Measurements from ENCODE around the gene USP17L22. TPM values are rescaled to one million over a fixed set of nuclear protein-coding genes. Genes with fewer than 3 reads are reported as not detected.
"Not testable (repeated sequence)": the region's sequence is repeated elsewhere in the genome, so short reads cannot be mapped to it uniquely, and the experiment has no call there.

The USP17L22 gene, protein sequence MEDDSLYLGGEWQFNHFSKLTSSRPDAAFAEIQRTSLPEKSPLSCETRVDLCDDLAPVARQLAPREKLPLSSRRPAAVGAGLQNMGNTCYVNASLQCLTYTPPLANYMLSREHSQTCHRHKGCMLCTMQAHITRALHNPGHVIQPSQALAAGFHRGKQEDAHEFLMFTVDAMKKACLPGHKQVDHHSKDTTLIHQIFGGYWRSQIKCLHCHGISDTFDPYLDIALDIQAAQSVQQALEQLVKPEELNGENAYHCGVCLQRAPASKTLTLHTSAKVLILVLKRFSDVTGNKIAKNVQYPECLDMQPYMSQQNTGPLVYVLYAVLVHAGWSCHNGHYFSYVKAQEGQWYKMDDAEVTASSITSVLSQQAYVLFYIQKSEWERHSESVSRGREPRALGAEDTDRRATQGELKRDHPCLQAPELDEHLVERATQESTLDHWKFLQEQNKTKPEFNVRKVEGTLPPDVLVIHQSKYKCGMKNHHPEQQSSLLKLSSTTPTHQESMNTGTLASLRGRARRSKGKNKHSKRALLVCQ
- total RNA-seq (not detected), polyA plus RNA-seq (not detected)

DNA sequence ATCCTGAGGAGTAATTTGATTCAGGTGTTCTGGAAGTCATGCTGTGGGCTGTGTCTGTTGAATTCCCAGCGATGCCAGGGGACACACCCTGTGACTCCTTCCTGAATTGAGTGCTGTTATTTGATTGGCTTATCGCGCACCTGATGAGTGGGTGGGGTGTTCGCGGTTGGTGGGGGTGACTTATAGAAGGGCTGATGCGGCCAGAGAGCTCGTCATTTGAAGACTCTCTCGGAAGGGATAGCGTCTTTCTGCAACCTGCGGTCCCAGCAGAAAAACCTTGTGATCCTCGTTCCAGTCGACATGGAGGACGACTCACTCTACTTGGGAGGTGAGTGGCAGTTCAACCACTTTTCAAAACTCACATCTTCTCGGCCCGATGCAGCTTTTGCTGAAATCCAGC is at the start of gene USP17L22:
USP17L22 (plus strand) TSS at position 301 of the 400 bp plus-strand sequence; CDS start at position 301, 0 bp downstream.
- H3K36me3 Mint-ChIP-seq; DNase-seq; H3K27me3 Mint-ChIP-seq; ATAC-seq (ENCODE audit: low read depth in 2 of 2); H3K9me3 ChIP-seq (ENCODE audit: control insufficient read depth in 2 of 2, low read length in 2 of 2); H3K36me3 ChIP-seq (ENCODE audit: control insufficient read depth, insufficient read depth, low read length); H3K27ac ChIP-seq (ENCODE audit: insufficient read depth, low read length, poor library complexity, severe bottlenecking); H3K4me3 ChIP-seq (ENCODE audit: low read depth, low read length); H3K9me3 Mint-ChIP-seq; H3K27me3 ChIP-seq (ENCODE audit: control insufficient read depth, insufficient read depth, low read length); H3K4me1 Mint-ChIP-seq; H3K4me1 ChIP-seq (ENCODE audit: control insufficient read depth, insufficient read depth, low read length, poor library complexity, severe bottlenecking); H3K27ac Mint-ChIP-seq; H3K4me3 Mint-ChIP-seq: not testable (repeated sequence)

DNA sequence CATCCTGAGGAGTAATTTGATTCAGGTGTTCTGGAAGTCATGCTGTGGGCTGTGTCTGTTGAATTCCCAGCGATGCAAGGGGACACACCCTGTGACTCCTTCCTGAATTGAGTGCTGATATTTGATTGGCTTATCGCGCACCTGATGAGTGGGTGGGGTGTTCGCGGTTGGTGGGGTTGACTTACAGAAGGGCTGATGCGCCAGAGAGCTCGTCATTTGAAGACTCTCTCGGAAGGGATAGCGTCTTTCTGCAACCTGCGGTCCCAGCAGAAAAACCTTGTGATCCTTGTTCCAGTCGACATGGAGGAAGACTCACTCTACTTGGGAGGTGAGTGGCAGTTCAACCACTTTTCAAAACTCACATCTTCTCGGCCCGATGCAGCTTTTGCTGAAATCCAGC is 47.6 kb upstream of the USP17L22 start, which contains the start of gene USP17L12:
USP17L12 (plus strand) TSS at position 301 of the 400 bp plus-strand sequence; CDS start at position 301, 0 bp downstream.
- H3K27me3 Mint-ChIP-seq; H3K36me3 Mint-ChIP-seq; H3K9me3 ChIP-seq (ENCODE audit: control insufficient read depth in 2 of 2, low read length in 2 of 2); ATAC-seq (ENCODE audit: low read depth in 2 of 2); H3K27me3 ChIP-seq (ENCODE audit: control insufficient read depth, insufficient read depth, low read length); H3K27ac Mint-ChIP-seq; H3K4me1 Mint-ChIP-seq; H3K36me3 ChIP-seq (ENCODE audit: control insufficient read depth, insufficient read depth, low read length); DNase-seq; H3K27ac ChIP-seq (ENCODE audit: insufficient read depth, low read length, poor library complexity, severe bottlenecking); H3K4me3 ChIP-seq (ENCODE audit: low read depth, low read length); H3K4me1 ChIP-seq (ENCODE audit: control insufficient read depth, insufficient read depth, low read length, poor library complexity, severe bottlenecking); H3K9me3 Mint-ChIP-seq; H3K4me3 Mint-ChIP-seq: not testable (repeated sequence)

DNA sequence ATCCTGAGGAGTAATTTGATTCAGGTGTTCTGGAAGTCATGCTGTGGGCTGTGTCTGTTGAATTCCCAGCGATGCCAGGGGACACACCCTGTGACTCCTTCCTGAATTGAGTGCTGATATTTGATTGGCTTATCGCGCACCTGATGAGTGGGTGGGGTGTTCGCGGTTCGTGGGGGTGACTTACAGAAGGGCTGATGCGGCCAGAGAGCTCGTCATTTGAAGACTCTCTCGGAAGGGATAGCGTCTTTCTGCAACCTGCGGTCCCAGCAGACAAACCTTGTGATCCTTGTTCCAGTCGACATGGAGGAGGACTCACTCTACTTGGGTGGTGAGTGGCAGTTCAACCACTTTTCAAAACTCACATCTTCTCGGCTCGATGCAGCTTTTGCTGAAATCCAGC is 42.8 kb upstream of the USP17L22 start, which contains the start of gene USP17L13:
USP17L13 (plus strand) TSS at position 301 of the 400 bp plus-strand sequence; CDS start at position 301, 0 bp downstream.
- not testable (repeated sequence) for H3K9me3 Mint-ChIP-seq; H3K27me3 ChIP-seq (ENCODE audit: control insufficient read depth, insufficient read depth, low read length); H3K36me3 ChIP-seq (ENCODE audit: control insufficient read depth, insufficient read depth, low read length); H3K27ac ChIP-seq (ENCODE audit: insufficient read depth, low read length, poor library complexity, severe bottlenecking); H3K36me3 Mint-ChIP-seq; H3K9me3 ChIP-seq (ENCODE audit: control insufficient read depth in 2 of 2, low read length in 2 of 2); H3K27me3 Mint-ChIP-seq; H3K27ac Mint-ChIP-seq; DNase-seq; H3K4me3 ChIP-seq (ENCODE audit: low read depth, low read length); H3K4me1 Mint-ChIP-seq; ATAC-seq (ENCODE audit: low read depth in 2 of 2); H3K4me1 ChIP-seq (ENCODE audit: control insufficient read depth, insufficient read depth, low read length, poor library complexity, severe bottlenecking); H3K4me3 Mint-ChIP-seq

DNA sequence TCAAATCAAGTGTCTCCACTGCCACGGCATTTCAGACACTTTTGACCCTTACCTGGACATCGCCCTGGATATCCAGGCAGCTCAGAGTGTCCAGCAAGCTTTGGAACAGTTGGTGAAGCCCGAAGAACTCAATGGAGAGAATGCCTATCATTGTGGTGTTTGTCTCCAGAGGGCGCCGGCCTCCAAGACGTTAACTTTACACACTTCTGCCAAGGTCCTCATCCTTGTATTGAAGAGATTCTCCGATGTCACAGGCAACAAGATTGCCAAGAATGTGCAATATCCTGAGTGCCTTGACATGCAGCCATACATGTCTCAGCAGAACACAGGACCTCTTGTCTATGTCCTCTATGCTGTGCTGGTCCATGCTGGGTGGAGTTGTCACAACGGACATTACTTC is 37.2 kb upstream of the USP17L22 start:
- DNase-seq; H3K4me3 Mint-ChIP-seq; H3K27me3 Mint-ChIP-seq; H3K9me3 Mint-ChIP-seq; H3K4me3 ChIP-seq (ENCODE audit: low read depth, low read length); H3K4me1 ChIP-seq (ENCODE audit: control insufficient read depth, insufficient read depth, low read length, poor library complexity, severe bottlenecking); H3K9me3 ChIP-seq (ENCODE audit: control insufficient read depth in 2 of 2, low read length in 2 of 2); H3K36me3 ChIP-seq (ENCODE audit: control insufficient read depth, insufficient read depth, low read length); ATAC-seq (ENCODE audit: low read depth in 2 of 2); H3K27ac Mint-ChIP-seq; H3K4me1 Mint-ChIP-seq; H3K27me3 ChIP-seq (ENCODE audit: control insufficient read depth, insufficient read depth, low read length); H3K36me3 Mint-ChIP-seq; H3K27ac ChIP-seq (ENCODE audit: insufficient read depth, low read length, poor library complexity, severe bottlenecking): not testable (repeated sequence)

DNA sequence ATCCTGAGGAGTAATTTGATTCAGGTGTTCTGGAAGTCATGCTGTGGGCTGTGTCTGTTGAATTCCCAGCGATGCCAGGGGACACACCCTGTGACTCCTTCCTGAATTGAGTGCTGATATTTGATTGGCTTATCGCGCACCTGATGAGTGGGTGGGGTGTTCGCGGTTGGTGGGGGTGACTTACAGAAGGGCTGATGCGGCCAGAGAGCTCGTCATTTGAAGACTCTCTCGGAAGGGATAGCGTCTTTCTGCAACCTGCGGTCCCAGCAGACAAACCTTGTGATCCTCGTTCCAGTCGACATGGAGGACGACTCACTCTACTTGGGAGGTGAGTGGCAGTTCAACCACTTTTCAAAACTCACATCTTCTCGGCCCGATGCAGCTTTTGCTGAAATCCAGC is 33.3 kb upstream of the USP17L22 start, which contains the start of gene USP17L15:
USP17L15 (plus strand) TSS at position 301 of the 400 bp plus-strand sequence; CDS start at position 301, 0 bp downstream.
- not testable (repeated sequence) for H3K9me3 Mint-ChIP-seq; H3K9me3 ChIP-seq (ENCODE audit: control insufficient read depth in 2 of 2, low read length in 2 of 2); H3K4me1 Mint-ChIP-seq; DNase-seq; H3K27ac Mint-ChIP-seq; H3K36me3 ChIP-seq (ENCODE audit: control insufficient read depth, insufficient read depth, low read length); H3K4me3 Mint-ChIP-seq; H3K4me3 ChIP-seq (ENCODE audit: low read depth, low read length); ATAC-seq (ENCODE audit: low read depth in 2 of 2); H3K27me3 Mint-ChIP-seq; H3K27ac ChIP-seq (ENCODE audit: insufficient read depth, low read length, poor library complexity, severe bottlenecking); H3K27me3 ChIP-seq (ENCODE audit: control insufficient read depth, insufficient read depth, low read length); H3K36me3 Mint-ChIP-seq; H3K4me1 ChIP-seq (ENCODE audit: control insufficient read depth, insufficient read depth, low read length, poor library complexity, severe bottlenecking)

DNA sequence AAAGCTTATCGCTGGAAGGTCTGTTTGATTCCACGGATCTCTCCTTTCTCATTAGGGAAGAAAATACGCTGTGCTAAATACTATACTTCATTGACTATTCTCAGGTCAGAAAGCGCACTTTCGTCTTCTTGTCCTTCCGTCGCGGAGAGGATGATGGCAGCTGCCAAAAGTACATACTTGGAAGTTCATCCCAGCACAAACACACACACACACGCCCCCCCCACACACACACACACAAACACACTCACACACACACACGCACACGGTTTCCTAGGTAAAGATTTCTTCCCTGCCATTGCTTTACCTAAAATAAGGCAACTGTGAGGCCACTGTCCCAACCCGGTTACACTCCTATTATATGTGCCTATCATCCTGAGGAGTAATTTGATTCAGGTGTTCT is 29.0 kb upstream of the USP17L22 start:
- H3K27ac Mint-ChIP-seq; H3K9me3 ChIP-seq (ENCODE audit: control insufficient read depth in 2 of 2, low read length in 2 of 2); H3K9me3 Mint-ChIP-seq; H3K4me1 ChIP-seq (ENCODE audit: control insufficient read depth, insufficient read depth, low read length, poor library complexity, severe bottlenecking); H3K27me3 Mint-ChIP-seq; H3K27ac ChIP-seq (ENCODE audit: insufficient read depth, low read length, poor library complexity, severe bottlenecking); H3K27me3 ChIP-seq (ENCODE audit: control insufficient read depth, insufficient read depth, low read length); H3K4me1 Mint-ChIP-seq; H3K4me3 ChIP-seq (ENCODE audit: low read depth, low read length); H3K36me3 Mint-ChIP-seq; H3K36me3 ChIP-seq (ENCODE audit: control insufficient read depth, insufficient read depth, low read length); ATAC-seq (ENCODE audit: low read depth in 2 of 2); DNase-seq; H3K4me3 Mint-ChIP-seq: not testable (repeated sequence)

DNA sequence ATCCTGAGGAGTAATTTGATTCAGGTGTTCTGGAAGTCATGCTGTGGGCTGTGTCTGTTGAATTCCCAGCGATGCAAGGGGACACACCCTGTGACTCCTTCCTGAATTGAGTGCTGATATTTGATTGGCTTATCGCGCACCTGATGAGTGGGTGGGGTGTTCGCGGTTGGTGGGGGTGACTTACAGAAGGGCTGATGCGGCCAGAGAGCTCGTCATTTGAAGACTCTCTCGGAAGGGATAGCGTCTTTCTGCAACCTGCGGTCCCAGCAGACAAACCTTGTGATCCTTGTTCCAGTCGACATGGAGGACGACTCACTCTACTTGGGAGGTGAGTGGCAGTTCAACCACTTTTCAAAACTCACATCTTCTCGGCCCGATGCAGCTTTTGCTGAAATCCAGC is 23.8 kb upstream of the USP17L22 start, which contains the start of gene USP17L17:
USP17L17 (plus strand) TSS at position 301 of the 400 bp plus-strand sequence; CDS start at position 301, 0 bp downstream.
- H3K4me3 Mint-ChIP-seq; H3K36me3 ChIP-seq (ENCODE audit: control insufficient read depth, insufficient read depth, low read length); H3K27me3 ChIP-seq (ENCODE audit: control insufficient read depth, insufficient read depth, low read length); H3K4me1 Mint-ChIP-seq; ATAC-seq (ENCODE audit: low read depth in 2 of 2); H3K9me3 ChIP-seq (ENCODE audit: control insufficient read depth in 2 of 2, low read length in 2 of 2); H3K36me3 Mint-ChIP-seq; H3K27me3 Mint-ChIP-seq; H3K9me3 Mint-ChIP-seq; H3K4me1 ChIP-seq (ENCODE audit: control insufficient read depth, insufficient read depth, low read length, poor library complexity, severe bottlenecking); H3K27ac ChIP-seq (ENCODE audit: insufficient read depth, low read length, poor library complexity, severe bottlenecking); H3K27ac Mint-ChIP-seq; H3K4me3 ChIP-seq (ENCODE audit: low read depth, low read length); DNase-seq: not testable (repeated sequence)
